ENCODE results near the gene AFAP1. TPM values are rescaled to one million over a fixed set of nuclear protein-coding genes. Genes with fewer than 3 reads are reported as not detected.

Gene AFAP1
- total RNA-seq, 1 donor from 2014 or later: 55.6 TPM

DNA sequence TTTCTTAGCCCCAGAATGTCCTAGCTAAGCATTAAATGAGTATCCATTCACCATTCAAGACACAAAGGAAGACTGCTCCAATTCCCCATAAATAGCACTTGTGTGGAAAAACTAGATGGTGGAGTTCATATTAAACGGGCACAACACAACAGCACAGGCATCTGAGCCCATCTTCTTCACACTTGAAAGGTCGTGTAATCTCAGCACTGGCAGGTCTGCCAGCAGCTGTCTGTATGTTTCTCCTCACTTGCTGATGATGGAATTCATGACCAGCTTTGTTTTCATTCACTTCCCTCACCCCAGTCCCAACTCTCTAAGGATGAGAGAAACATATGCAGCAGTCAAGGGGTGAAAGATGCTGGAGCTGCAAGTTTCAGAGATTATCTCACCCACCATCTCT is 148.7 kb downstream of the AFAP1 start:
- no peak for TF ChIP-seq CTCF (IDR thresholded peaks at IDR 0.05; ENCODE audit: insufficient read depth, low read length, poor library complexity, severe bottlenecking)
- Histone ChIP-seq H3K27me3 (ENCODE audit: control insufficient read depth, insufficient read depth, low read length) (no peaks in the 10 kb centered on the region), H3K4me3 (ENCODE audit: low read depth, low read length) (no peak overlapping the region), H3K36me3 (ENCODE audit: control insufficient read depth, insufficient read depth, low read length) (no peaks in the 10 kb centered on the region)
- DNase-seq (ENCODE audit: low read depth): no peak

- no peak overlapping the region for H3K4me3 ChIP-seq (ENCODE audit: low read depth, low read length)
- H3K27me3 ChIP-seq (ENCODE audit: control insufficient read depth, insufficient read depth, low read length): no peaks in the 10 kb centered on the region
- DNase-seq (ENCODE audit: low read depth): no peak
- no peaks in the 10 kb centered on the region for H3K36me3 ChIP-seq (ENCODE audit: control insufficient read depth, insufficient read depth, low read length)
- no peak for TF ChIP-seq CTCF (IDR thresholded peaks at IDR 0.05; ENCODE audit: insufficient read depth, low read length, poor library complexity, severe bottlenecking)
Measured at GRCh38 chr4:7790023-7790422, 149.6 kb downstream of the AFAP1 start.

- DNase-seq (ENCODE audit: low read depth): no peak
- TF ChIP-seq CTCF (IDR thresholded peaks at IDR 0.05; ENCODE audit: insufficient read depth, low read length, poor library complexity, severe bottlenecking): no peak
- Histone ChIP-seq H3K36me3 (ENCODE audit: control insufficient read depth, insufficient read depth, low read length) (no peaks in the 10 kb centered on the region), H3K4me3 (ENCODE audit: low read depth, low read length) (no peak overlapping the region), H3K27me3 (ENCODE audit: control insufficient read depth, insufficient read depth, low read length) (no peaks in the 10 kb centered on the region)
Measured at GRCh38 chr4:7788694-7789425, 150.8 kb downstream of the AFAP1 start.

DNA sequence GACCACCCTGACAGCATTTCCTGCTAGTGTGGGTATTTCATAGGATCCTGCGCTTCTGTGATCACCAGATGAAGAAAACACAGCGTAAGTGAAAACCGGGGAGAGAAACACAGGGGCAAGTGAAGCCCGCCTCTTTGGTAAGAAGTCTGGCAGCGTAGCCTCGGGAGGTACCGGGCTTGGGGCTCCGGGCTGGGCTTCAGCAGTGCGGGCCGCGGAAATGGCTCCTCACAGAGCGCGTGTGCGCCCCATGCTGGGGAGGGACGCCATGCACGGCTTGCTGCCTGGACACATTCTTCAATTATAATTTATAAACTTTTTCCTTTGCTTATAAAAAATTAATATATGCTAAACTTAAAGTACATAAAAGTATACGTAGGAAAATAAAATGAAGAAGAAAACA is 151.5 kb downstream of the AFAP1 start:
- Histone ChIP-seq H3K27me3 (ENCODE audit: control insufficient read depth, insufficient read depth, low read length) (no peaks in the 10 kb centered on the region), H3K36me3 (ENCODE audit: control insufficient read depth, insufficient read depth, low read length) (no peaks in the 10 kb centered on the region), H3K4me3 (ENCODE audit: low read depth, low read length) (no peak overlapping the region)
- no peak for DNase-seq (ENCODE audit: low read depth)
- no peak for TF ChIP-seq CTCF (IDR thresholded peaks at IDR 0.05; ENCODE audit: insufficient read depth, low read length, poor library complexity, severe bottlenecking)

GRCh38 chr4:7787681-7788141 is 151.9 kb downstream of the AFAP1 start:
- Histone ChIP-seq H3K27me3 (ENCODE audit: control insufficient read depth, insufficient read depth, low read length) (no peaks in the 10 kb centered on the region), H3K36me3 (ENCODE audit: control insufficient read depth, insufficient read depth, low read length) (no peaks in the 10 kb centered on the region), H3K4me3 (ENCODE audit: low read depth, low read length) (no peak overlapping the region)
- DNase-seq (ENCODE audit: low read depth): no peak
- no peak for TF ChIP-seq CTCF (IDR thresholded peaks at IDR 0.05; ENCODE audit: insufficient read depth, low read length, poor library complexity, severe bottlenecking)

- no peak for TF ChIP-seq CTCF (IDR thresholded peaks at IDR 0.05; ENCODE audit: insufficient read depth, low read length, poor library complexity, severe bottlenecking)
- Histone ChIP-seq H3K27me3 (ENCODE audit: control insufficient read depth, insufficient read depth, low read length) (no peaks in the 10 kb centered on the region), H3K36me3 (ENCODE audit: control insufficient read depth, insufficient read depth, low read length) (no peaks in the 10 kb centered on the region), H3K4me3 (ENCODE audit: low read depth, low read length) (no peak overlapping the region)
- no peak for DNase-seq (ENCODE audit: low read depth)
Measured at GRCh38 chr4:7787067-7787466, 152.6 kb downstream of the AFAP1 start.

All from kidney epithelial cell (primary cell).